ENCODE results near the gene ZAP70. TPM values are rescaled to one million over a fixed set of nuclear protein-coding genes. Genes with fewer than 3 reads are reported as not detected.

ZAP70 gene
- total RNA-seq, 1 experiment from 2014 or later: 0.54 TPM

- H3K36me3 ChIP-seq (ENCODE audit: control insufficient read depth, insufficient read depth, low read length): no peaks in the 10 kb centered on the region
- H3K4me3 ChIP-seq (ENCODE audit: low read depth in 2 of 2, low read length in 2 of 2): no peak within 1 kb of the TSS
- intact Hi-C loops (cut with micrococcal nuclease; ENCODE audit: unreplicated experiment) (no loop called here), in situ Hi-C loops (cut with HindIII; ENCODE audit: low pct_unique_long_range_greater_than_20kb, low sequenced_read_pairs) (no loop called here)
- no peak for ATAC-seq
- DNase-seq (ENCODE audit: low read depth, low spot score): no peak
- ChIA-PET POLR2A (no interaction called here), CTCF (no interaction called here)
- BruUV-seq (replicated peaks): no TSS peak
- no peaks in the 10 kb centered on the region for H3K9me3 ChIP-seq (ENCODE audit: control insufficient read depth, insufficient read depth, low read depth, low read length)
- TF ChIP-seq REST (IDR thresholded peaks at IDR 0.05; ENCODE audit: insufficient read depth in 1 of 2, low read depth in 2 of 2, low read length in 1 of 2) (no peak), POLR2AphosphoS5 (IDR thresholded peaks at IDR 0.05; ENCODE audit: low read depth, low read length) (no peak), SIN3A (IDR thresholded peaks at IDR 0.05; ENCODE audit: borderline replicate concordance, insufficient read depth, low read depth, low read length) (no peak), CTCF (IDR thresholded peaks at IDR 0.05) (no peak), TCF7L2 (IDR thresholded peaks at IDR 0.05; ENCODE audit: low read depth, low read length) (no peak)
- H3K27me3 ChIP-seq (ENCODE audit: control insufficient read depth, insufficient read depth, low read length): no peaks in the 10 kb centered on the region
- no peak within 1 kb of the TSS for H3K27ac ChIP-seq (ENCODE audit: low read length)
- peaks cover 4% of the 10 kb centered on the region; the same call in 1 of the 2 replicates for H3K4me1 ChIP-seq (ENCODE audit: control insufficient read depth, insufficient read depth, low read length)
Measured at GRCh38 chr2:97669448-97669847, 43.9 kb upstream of the ZAP70 start, which contains the start of gene C2orf92. Gene C2orf92 (plus strand): TSS chr2:97669713. CDS start chr2:97669789, 76 bp downstream.

- TF ChIP-seq TCF7L2 (IDR thresholded peaks at IDR 0.05; ENCODE audit: low read depth, low read length) (no peak), SIN3A (IDR thresholded peaks at IDR 0.05; ENCODE audit: borderline replicate concordance, insufficient read depth, low read depth, low read length) (no peak), POLR2AphosphoS5 (IDR thresholded peaks at IDR 0.05; ENCODE audit: low read depth, low read length) (no peak), CTCF (IDR thresholded peaks at IDR 0.05) (no peak), REST (IDR thresholded peaks at IDR 0.05; ENCODE audit: insufficient read depth in 1 of 2, low read depth in 2 of 2, low read length in 1 of 2) (no peak)
- Histone ChIP-seq H3K36me3 (ENCODE audit: control insufficient read depth, insufficient read depth, low read length) (no peaks in the 10 kb centered on the region), H3K27ac (ENCODE audit: low read length) (no peak overlapping the region), H3K4me3 (ENCODE audit: low read depth in 2 of 2, low read length in 2 of 2) (no peak overlapping the region), H3K9me3 (ENCODE audit: control insufficient read depth, insufficient read depth, low read depth, low read length) (no peaks in the 10 kb centered on the region), H3K27me3 (ENCODE audit: control insufficient read depth, insufficient read depth, low read length) (no peaks in the 10 kb centered on the region), H3K4me1 (ENCODE audit: control insufficient read depth, insufficient read depth, low read length) (no peaks in the 10 kb centered on the region)
- in situ Hi-C loops (cut with HindIII; ENCODE audit: low pct_unique_long_range_greater_than_20kb, low sequenced_read_pairs) (no loop called here), intact Hi-C loops (cut with micrococcal nuclease; ENCODE audit: unreplicated experiment) (no loop called here)
- no TSS peak for BruUV-seq (replicated peaks)
- ChIA-PET POLR2A (no interaction called here), CTCF (no interaction called here)
- DNase-seq (ENCODE audit: low read depth, low spot score) (no peak), ATAC-seq (no peak)
Measured at GRCh38 chr2:97670471-97670870, 42.9 kb upstream of the ZAP70 start.
